T1000 (cell line): ENCODE data around the gene ATAD3B.
"Not testable (repeated sequence)": the region's sequence is repeated elsewhere in the genome, so short reads cannot be mapped to it uniquely, and the experiment has no call there.

Source experiments
- DNase-seq: peaks from one replicate; lab custom pipeline; 2025; ENCODE audit warnings: mixed read lengths; lab: John Stamatoyannopoulos, UW

ATAD3B gene

GRCh38 chr1:1471389-1472052 is at the start of gene ATAD3B:
Gene ATAD3B (plus strand): TSS chr1:1471765. CDS start chr1:1471885, 120 bp downstream.
- DNase-seq = peak; percentile 82

GRCh38 chr1:1421907-1422464 is 49.6 kb upstream of the ATAD3B start:
- DNase-seq = no peak

- peak; percentile 20 for DNase-seq
Measured at GRCh38 chr1:1422465-1423244, 48.9 kb upstream of the ATAD3B start.

GRCh38 chr1:1423245-1423597 is 48.3 kb upstream of the ATAD3B start:
- no peak for DNase-seq

- no peak for DNase-seq
Measured at GRCh38 chr1:1424707-1425106, 46.9 kb upstream of the ATAD3B start.

GRCh38 chr1:1425426-1425752 is 46.2 kb upstream of the ATAD3B start:
- no peak for DNase-seq

GRCh38 chr1:1425753-1426495 is 45.6 kb upstream of the ATAD3B start:
- no peak for DNase-seq

GRCh38 chr1:1426496-1427105 is 45.0 kb upstream of the ATAD3B start:
- DNase-seq = no peak

GRCh38 chr1:1427106-1427819 is 44.3 kb upstream of the ATAD3B start:
- DNase-seq = no peak

- DNase-seq = no peak
Measured at GRCh38 chr1:1427820-1428148, 43.8 kb upstream of the ATAD3B start.

GRCh38 chr1:1428174-1428573 is 43.4 kb upstream of the ATAD3B start:
- DNase-seq = no peak

GRCh38 chr1:1428967-1429366 is 42.6 kb upstream of the ATAD3B start:
- not testable (repeated sequence) for DNase-seq

GRCh38 chr1:1429671-1430073 is 41.9 kb upstream of the ATAD3B start:
- DNase-seq = no peak

- DNase-seq = no peak
Measured at GRCh38 chr1:1430114-1430982, 41.2 kb upstream of the ATAD3B start.

- DNase-seq = no peak
Measured at GRCh38 chr1:1430992-1431844, 40.3 kb upstream of the ATAD3B start.

GRCh38 chr1:1431845-1432273 is 39.7 kb upstream of the ATAD3B start:
- no peak for DNase-seq

- no peak for DNase-seq
Measured at GRCh38 chr1:1432274-1432950, 39.2 kb upstream of the ATAD3B start.

- DNase-seq = no peak
Measured at GRCh38 chr1:1432951-1433803, 38.4 kb upstream of the ATAD3B start.
